ENCODE measurements around the gene CSK.
"Not testable (repeated sequence)": the region's sequence is repeated elsewhere in the genome, so short reads cannot be mapped to it uniquely, and the experiment has no call there.

Gene CSK

GRCh38 chr15:74781431-74782258 lies at the start of gene CSK:
Gene CSK (plus strand): TSS chr15:74782080. CDS start chr15:74798298, 16,218 bp downstream.
- peak; percentile 92 for DNase-seq (ENCODE audit: low spot score)

- no peak for DNase-seq (ENCODE audit: low spot score)
Measured at GRCh38 chr15:74732846-74733245, 49.0 kb upstream of the CSK start.

- DNase-seq (ENCODE audit: low spot score) = no peak
Measured at GRCh38 chr15:74733269-74733668, 48.6 kb upstream of the CSK start.

- DNase-seq (ENCODE audit: low spot score) = no peak
Measured at GRCh38 chr15:74735305-74735704, 46.6 kb upstream of the CSK start.

GRCh38 chr15:74738239-74738638 lies 43.6 kb upstream of the CSK start:
- not testable (repeated sequence) for DNase-seq (ENCODE audit: low spot score)

GRCh38 chr15:74742422-74742821 lies 39.5 kb upstream of the CSK start:
- no peak for DNase-seq (ENCODE audit: low spot score)

- no peak for DNase-seq (ENCODE audit: low spot score)
Measured at GRCh38 chr15:74746389-74746788, 35.5 kb upstream of the CSK start.

- no peak for DNase-seq (ENCODE audit: low spot score)
Measured at GRCh38 chr15:74748322-74748946, 33.4 kb upstream of the CSK start, which contains the start of gene CYP1A2. Gene CYP1A2 (plus strand): TSS chr15:74748845. CDS start chr15:74749739, 894 bp downstream.

GRCh38 chr15:74749832-74750231 lies 32.0 kb upstream of the CSK start:
- DNase-seq (ENCODE audit: low spot score) = no peak

GRCh38 chr15:74750751-74751150 lies 31.1 kb upstream of the CSK start:
- DNase-seq (ENCODE audit: low spot score) = no peak

- DNase-seq (ENCODE audit: low spot score) = no peak
Measured at GRCh38 chr15:74752011-74752410, 29.9 kb upstream of the CSK start.

GRCh38 chr15:74752531-74752930 lies 29.3 kb upstream of the CSK start:
- no peak for DNase-seq (ENCODE audit: low spot score)

- no peak for DNase-seq (ENCODE audit: low spot score)
Measured at GRCh38 chr15:74754593-74755215, 27.2 kb upstream of the CSK start.

- no peak for DNase-seq (ENCODE audit: low spot score)
Measured at GRCh38 chr15:74758736-74759135, 23.1 kb upstream of the CSK start.

GRCh38 chr15:74762791-74763150 lies 19.1 kb upstream of the CSK start:
- no peak for DNase-seq (ENCODE audit: low spot score)

- no peak for DNase-seq (ENCODE audit: low spot score)
Measured at GRCh38 chr15:74763416-74763815, 18.5 kb upstream of the CSK start.

GRCh38 chr15:74767167-74768098 lies 14.4 kb upstream of the CSK start:
- no peak for DNase-seq (ENCODE audit: low spot score)

- no peak for DNase-seq (ENCODE audit: low spot score)
Measured at GRCh38 chr15:74768099-74768770, 13.6 kb upstream of the CSK start.

GRCh38 chr15:74768771-74769342 lies 13.0 kb upstream of the CSK start:
- peak; percentile 93 for DNase-seq (ENCODE audit: low spot score)

- DNase-seq (ENCODE audit: low spot score) = no peak
Measured at GRCh38 chr15:74769463-74770025, 12.3 kb upstream of the CSK start.
